PC-9 (cell line): ENCODE data around the gene MOV10L1. TPM values are rescaled to one million over a fixed set of nuclear protein-coding genes. Genes with fewer than 3 reads are reported as not detected.

Source experiments
- BruUV-seq: library from RNA; stranded (reverse); fragments of 400-500 nt; replicated peaks from 2 replicates; lab custom pipeline; 2021; lab: Mats Ljungman, UMichigan
- CTCF ChIA-PET: fragments of 300-600 bp; sonication (Branson Sonifier 250); formaldehyde crosslinking; loops from one replicate; lab custom pipeline; 2022; ENCODE audit warnings: antibody characterized with exemption; lab: Charles Lee
- POLR2A ChIA-PET: fragments of 300-600 bp; sonication (Branson Sonifier 250); formaldehyde crosslinking; loops from one replicate; lab custom pipeline; 2022; ENCODE audit warnings: antibody characterized with exemption; ENCODE audit not compliant: unreplicated experiment; lab: Charles Lee
- DNase-seq, 2 experiments: peaks; one replicate each; pipeline versions ENCODE4 v3.0.0 to v3.0.0-alpha.2; 2015 to 2022; ENCODE audit warnings: mixed read lengths in 1 of 2
- H2AFZ ChIP-seq: fragments of 200-600 bp; sonication (generic); 2 replicates; pipeline ENCODE4 v1.8.1; 2017; ENCODE audit warnings: antibody characterized with exemption
- H3F3A ChIP-seq: fragments of 200-600 bp; sonication (generic); 2 replicates; pipeline ENCODE4 v1.8.1; 2017; ENCODE audit warnings: antibody characterized with exemption, mild to moderate bottlenecking, low read depth; ENCODE audit not compliant: insufficient read depth
- H3K27ac ChIP-seq: fragments of 200-600 bp; sonication (generic); 2 replicates; pipeline ENCODE4 v1.6.1; 2016; ENCODE audit warnings: mixed run types
- H3K27me3 ChIP-seq: fragments of 200-600 bp; sonication (generic); 2 replicates; pipeline ENCODE4 v1.6.1; 2016; ENCODE audit warnings: low read depth, mixed run types; ENCODE audit not compliant: insufficient read depth
- H3K36me3 ChIP-seq: fragments of 200-600 bp; sonication (generic); 2 replicates; pipeline ENCODE4 v1.6.1; 2016; ENCODE audit warnings: low read depth, mixed run types
- H3K4me1 ChIP-seq: fragments of 200-600 bp; sonication (generic); replicated peaks from 2 replicates; pipeline ENCODE4 v1.6.1; 2016; ENCODE audit warnings: mixed run types; ENCODE audit not compliant: insufficient read depth
- H3K4me2 ChIP-seq: fragments of 200-600 bp; sonication (generic); 2 replicates; pipeline ENCODE4 v1.6.1; 2017; ENCODE audit warnings: mixed run types
- H3K4me3 ChIP-seq: fragments of 200-600 bp; sonication (generic); 2 replicates; pipeline ENCODE4 v1.6.1; 2016; ENCODE audit warnings: mixed run types
- H3K79me2 ChIP-seq: fragments of 200-600 bp; sonication (generic); 2 replicates; pipeline ENCODE4 v1.6.1; 2017; ENCODE audit warnings: low read depth, mixed run types
- H3K9me2 ChIP-seq: fragments of 200-600 bp; sonication (generic); 2 replicates; pipeline ENCODE4 v1.8.1; 2017; ENCODE audit warnings: mild to moderate bottlenecking; ENCODE audit not compliant: insufficient read depth
- H3K9me3 ChIP-seq: fragments of 200-600 bp; sonication (generic); 2 replicates; pipeline ENCODE4 v1.8.1; 2016; ENCODE audit warnings: low read depth; ENCODE audit not compliant: insufficient read depth
- H4K20me1 ChIP-seq: fragments of 200-600 bp; sonication (generic); 2 replicates; pipeline ENCODE4 v1.8.1; 2017; ENCODE audit not compliant: insufficient read depth
- CTCF ChIP-seq: fragments of 200-600 bp; sonication (generic); conservative IDR thresholded peaks from 2 replicates; pipeline ENCODE4 v1.6.1; 2017; ENCODE audit warnings: mixed run types, antibody characterized with exemption, mild to moderate bottlenecking, moderate library complexity
- EZH2 ChIP-seq: fragments of 200-600 bp; sonication (generic); IDR thresholded peaks from 2 replicates; pipeline ENCODE4 v1.8.0; 2017; ENCODE audit warnings: antibody characterized with exemption, low read depth
- intact Hi-C: fragments of 100-400 bp; cut with micrococcal nuclease; formaldehyde crosslinking; loops from one replicate; pipeline ENCODE4 v1.10.0; 2022; ENCODE audit not compliant: unreplicated experiment
- total RNA-seq: library from RNA; stranded (reverse); gene quantifications from 2 replicates; pipeline ENCODE4 v1.2.3, GENCODE V29; 2021

The MOV10L1 gene
- total RNA-seq, 1 experiment from 2014 or later, result not detected

- BruUV-seq, result no TSS peak
- DNase-seq, result no peak
- ChIA-PET POLR2A (no interaction called here), CTCF (no interaction called here)
- no peaks in the 10 kb centered on the region for H3K9me3 ChIP-seq
- no peaks in the 10 kb centered on the region for H3K79me2 ChIP-seq
- no peak overlapping the region for H3K27ac ChIP-seq
- TF ChIP-seq EZH2 (no peak), CTCF (no peak)
- no peaks in the 10 kb centered on the region for H3K9me2 ChIP-seq
- no peaks in the 10 kb centered on the region for H3F3A ChIP-seq
- no peaks in the 10 kb centered on the region for H3K4me1 ChIP-seq
- H4K20me1 ChIP-seq, result peaks cover 6% of the 10 kb centered on the region; the same call in 1 of the 2 replicates
- intact Hi-C loops, result no loop called here
- H3K4me2 ChIP-seq, result no peak overlapping the region
- no peak overlapping the region for H3K4me3 ChIP-seq
- H3K27me3 ChIP-seq, result peaks cover 76% of the 10 kb centered on the region
- no peak overlapping the region for H2AFZ ChIP-seq
- no peaks in the 10 kb centered on the region for H3K36me3 ChIP-seq
These were observed 35.9 kb upstream of the MOV10L1 start for GRCh38 chr22:50053861-50054260.

GRCh38 chr22:50056214-50056972 is 33.4 kb upstream of the MOV10L1 start:
- no peaks in the 10 kb centered on the region for H3K9me3 ChIP-seq
- intact Hi-C loops, result no loop called here
- H3K4me3 ChIP-seq, result no peak overlapping the region
- H3K4me2 ChIP-seq, result no peak overlapping the region
- ChIA-PET CTCF (no interaction called here), POLR2A (no interaction called here)
- BruUV-seq, result no TSS peak
- H3K27me3 ChIP-seq, result peaks cover 76% of the 10 kb centered on the region
- H2AFZ ChIP-seq, result no peak overlapping the region
- no peaks in the 10 kb centered on the region for H3K36me3 ChIP-seq
- no peaks in the 10 kb centered on the region for H4K20me1 ChIP-seq
- TF ChIP-seq EZH2 (no peak), CTCF (no peak)
- H3K79me2 ChIP-seq, result no peaks in the 10 kb centered on the region
- H3K4me1 ChIP-seq, result no peaks in the 10 kb centered on the region
- no peak overlapping the region for H3K27ac ChIP-seq
- no peaks in the 10 kb centered on the region for H3F3A ChIP-seq
- H3K9me2 ChIP-seq, result no peaks in the 10 kb centered on the region
- no peak for DNase-seq

- H2AFZ ChIP-seq, result no peak overlapping the region
- no peak for TF ChIP-seq CTCF
- TF ChIP-seq EZH2, result no peak
- H3K4me3 ChIP-seq, result no peak overlapping the region
- no peaks in the 10 kb centered on the region for H3K36me3 ChIP-seq
- H4K20me1 ChIP-seq, result no peaks in the 10 kb centered on the region
- intact Hi-C loops, result no loop called here
- BruUV-seq, result no TSS peak
- no peaks in the 10 kb centered on the region for H3K9me2 ChIP-seq
- no peaks in the 10 kb centered on the region for H3F3A ChIP-seq
- H3K4me2 ChIP-seq, result no peak overlapping the region
- H3K27me3 ChIP-seq, result peaks cover 76% of the 10 kb centered on the region
- no peaks in the 10 kb centered on the region for H3K79me2 ChIP-seq
- no peak for DNase-seq
- ChIA-PET POLR2A (no interaction called here), CTCF (no interaction called here)
- H3K27ac ChIP-seq, result no peak overlapping the region
- no peaks in the 10 kb centered on the region for H3K4me1 ChIP-seq
- H3K9me3 ChIP-seq, result no peaks in the 10 kb centered on the region
These were observed 32.3 kb upstream of the MOV10L1 start for GRCh38 chr22:50057278-50058060.
